Fibroblast of lung (primary cell): ENCODE results near the gene CAMTA1. TPM values are rescaled to one million over a fixed set of nuclear protein-coding genes. Genes with fewer than 3 reads are reported as not detected.

Experiments used
- DNase-seq, 2 donors: peaks; one replicate each; pipeline versions ENCODE4 v3.0.0 to v3.0.0-alpha.2; 2010; ENCODE audit warnings: low read depth in 2 of 2
- H2AFZ ChIP-seq: 2 replicates; pipeline ENCODE4 v1.5.1; 2012; ENCODE audit warnings: low read length, control low read depth, inconsistent platforms
- H3K27ac ChIP-seq: 2 replicates; pipeline ENCODE4 v1.5.1; 2011; ENCODE audit warnings: low read length, control low read depth; ENCODE audit not compliant: insufficient read depth
- H3K27me3 ChIP-seq: 2 replicates; pipeline ENCODE4 v1.5.1; 2011; ENCODE audit warnings: mild to moderate bottlenecking, low read length; ENCODE audit not compliant: control insufficient read depth, insufficient read depth
- H3K36me3 ChIP-seq: 2 replicates; pipeline ENCODE4 v1.5.1; 2011; ENCODE audit warnings: low read length; ENCODE audit not compliant: control insufficient read depth, insufficient read depth
- H3K4me1 ChIP-seq: 2 replicates; pipeline ENCODE4 v1.5.1; 2011; ENCODE audit warnings: low read length; ENCODE audit not compliant: control insufficient read depth, insufficient read depth; ENCODE audit errors: extremely low read depth
- H3K4me2 ChIP-seq: 2 replicates; pipeline ENCODE4 v1.5.1; 2011; ENCODE audit warnings: low read length, control low read depth; ENCODE audit not compliant: insufficient read depth; ENCODE audit errors: extremely low read depth
- H3K4me3 ChIP-seq, 4 experiments: fragments of 200-600 bp in 1 of 4; sonication (generic) in 1 of 4; replicated peaks in 1 of 4; 2 replicates each; pipeline ENCODE4 v1.5.1; 2011 to 2016; ENCODE audit warnings: low read length in 4 of 4, low read depth in 3 of 4, mild to moderate bottlenecking in 3 of 4, control low read depth in 2 of 4, inconsistent platforms in 1 of 4, mixed read lengths in 1 of 4; ENCODE audit not compliant: insufficient read depth in 1 of 4; ENCODE audit errors: control extremely low read depth in 1 of 4
- H3K79me2 ChIP-seq: 2 replicates; pipeline ENCODE4 v1.5.1; 2012; ENCODE audit warnings: mild to moderate bottlenecking, low read length, inconsistent platforms; ENCODE audit not compliant: control insufficient read depth, insufficient read depth
- H3K9ac ChIP-seq: 2 replicates; pipeline ENCODE4 v1.5.1; 2011; ENCODE audit warnings: mild to moderate bottlenecking, low read length, control low read depth; ENCODE audit not compliant: insufficient read depth
- H3K9me3 ChIP-seq: 2 replicates; pipeline ENCODE4 v1.5.1; 2012; ENCODE audit warnings: low read depth, low read length; ENCODE audit not compliant: control insufficient read depth, insufficient read depth
- H4K20me1 ChIP-seq: 2 replicates; pipeline ENCODE4 v1.5.1; 2011; ENCODE audit warnings: low read length; ENCODE audit not compliant: control insufficient read depth, insufficient read depth; ENCODE audit errors: extremely low read depth
- EZH2 ChIP-seq: IDR thresholded peaks from 2 replicates; pipeline ENCODE4 v1.5.1; 2012; ENCODE audit warnings: low read length, control low read depth, mild to moderate bottlenecking; ENCODE audit errors: missing control alignments
- polyA plus RNA-seq, 2 donors: library from polyadenylated mRNA; depleted of rRNA in 1 of 2; stranded (reverse) in 1 of 2; unstranded in 1 of 2; fragments of >200 nt; gene quantifications; 2 replicates each; pipeline ENCODE4 v1.2.1, GENCODE V29; 2011 to 2012; ENCODE audit warnings: missing spikeins in 1 of 2
- total RNA-seq: library from RNA; depleted of rRNA; stranded (reverse); fragments of >200 nt; gene quantifications from 2 replicates; pipeline ENCODE4 v1.2.1, GENCODE V29; 2014
- TF ChIP-seq, protein P1 (sequence below), 2 donors: IDR thresholded peaks in 1 of 2; conservative IDR thresholded peaks in 1 of 2; 1 replicate in 1 of 2; 2 replicates in 1 of 2; pipeline ENCODE4 v1.5.1; 2011 to 2012; ENCODE audit warnings: low read length in 2 of 2, control low read depth in 1 of 2, inconsistent platforms in 1 of 2, low read depth in 1 of 2, mild to moderate bottlenecking in 1 of 2

CAMTA1 gene
- total and polyA plus RNA-seq, 2 donors (not counting 1 experiment from before 2014, with no cell fraction given) = 47.6 to 86.0 TPM

DNA sequence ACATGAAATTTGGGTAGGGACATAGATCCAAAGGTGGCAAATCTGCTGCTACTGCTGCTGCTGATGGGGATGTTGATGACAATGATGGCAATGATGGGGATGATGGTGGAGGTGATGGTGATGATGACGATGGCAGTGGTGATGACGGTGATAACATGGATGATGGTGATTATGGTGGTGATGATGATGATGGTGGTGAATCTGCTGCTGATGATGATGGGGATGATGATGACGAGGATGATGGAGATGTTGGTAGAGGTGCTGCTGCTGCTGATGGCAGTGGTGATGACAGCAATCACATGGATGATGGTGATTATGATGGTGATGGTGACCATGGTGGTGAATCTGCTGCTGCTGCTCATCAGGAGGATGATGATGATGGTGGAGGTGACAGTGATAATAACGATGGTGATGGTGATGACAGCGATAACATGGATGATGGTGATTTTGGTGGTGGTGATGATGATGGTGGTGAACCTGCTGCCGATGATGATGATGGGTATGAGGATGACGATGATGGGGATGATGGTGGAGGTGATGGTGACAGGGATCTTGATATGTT, 644.9 kb downstream of the CAMTA1 start:
- Histone ChIP-seq H3K9me3 (no peaks in the 10 kb centered on the region), H3K9ac (no peak overlapping the region), H3K4me1 (no peaks in the 10 kb centered on the region), H3K4me2 (no peak overlapping the region), H3K36me3 (no peaks in the 10 kb centered on the region), H3K27ac (no peak overlapping the region), H3K27me3 (no peaks in the 10 kb centered on the region), H4K20me1 (no peaks in the 10 kb centered on the region), H3K4me3 (no peak overlapping the region), H3K79me2 (no peaks in the 10 kb centered on the region), H2AFZ (no peak overlapping the region)
- no peak for TF ChIP-seq EZH2
- TF ChIP-seq, protein P1, sequence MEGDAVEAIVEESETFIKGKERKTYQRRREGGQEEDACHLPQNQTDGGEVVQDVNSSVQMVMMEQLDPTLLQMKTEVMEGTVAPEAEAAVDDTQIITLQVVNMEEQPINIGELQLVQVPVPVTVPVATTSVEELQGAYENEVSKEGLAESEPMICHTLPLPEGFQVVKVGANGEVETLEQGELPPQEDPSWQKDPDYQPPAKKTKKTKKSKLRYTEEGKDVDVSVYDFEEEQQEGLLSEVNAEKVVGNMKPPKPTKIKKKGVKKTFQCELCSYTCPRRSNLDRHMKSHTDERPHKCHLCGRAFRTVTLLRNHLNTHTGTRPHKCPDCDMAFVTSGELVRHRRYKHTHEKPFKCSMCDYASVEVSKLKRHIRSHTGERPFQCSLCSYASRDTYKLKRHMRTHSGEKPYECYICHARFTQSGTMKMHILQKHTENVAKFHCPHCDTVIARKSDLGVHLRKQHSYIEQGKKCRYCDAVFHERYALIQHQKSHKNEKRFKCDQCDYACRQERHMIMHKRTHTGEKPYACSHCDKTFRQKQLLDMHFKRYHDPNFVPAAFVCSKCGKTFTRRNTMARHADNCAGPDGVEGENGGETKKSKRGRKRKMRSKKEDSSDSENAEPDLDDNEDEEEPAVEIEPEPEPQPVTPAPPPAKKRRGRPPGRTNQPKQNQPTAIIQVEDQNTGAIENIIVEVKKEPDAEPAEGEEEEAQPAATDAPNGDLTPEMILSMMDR (conservative IDR thresholded peaks at IDR 0.05 in 1 of 2, IDR thresholded peaks at IDR 0.05 in 1 of 2; ENCODE audit: low read depth in 1 of 2, low read length in 2 of 2) = no peak
- DNase-seq = no peak

DNA sequence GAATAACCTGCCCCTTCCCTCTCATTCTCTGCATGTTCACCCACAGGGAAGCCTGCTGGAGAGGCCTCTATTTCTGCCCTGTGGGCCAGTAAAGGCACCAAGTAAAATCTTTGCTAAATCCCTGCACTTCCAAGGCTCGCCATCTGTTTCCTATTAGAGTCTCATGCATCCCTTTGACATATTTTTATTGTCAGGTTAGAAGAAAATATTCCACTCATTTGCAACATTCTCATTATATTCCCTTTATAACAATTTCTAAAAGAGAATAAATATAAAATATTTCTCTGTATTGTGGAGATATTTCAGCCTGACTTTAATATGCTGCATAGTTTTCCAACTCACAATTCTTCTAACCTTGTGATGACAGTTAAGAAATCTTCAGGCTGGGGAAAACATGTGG, 645.4 kb downstream of the CAMTA1 start:
- H3K36me3 ChIP-seq = no peaks in the 10 kb centered on the region
- no peak overlapping the region for H3K27ac ChIP-seq
- H3K4me1 ChIP-seq = no peaks in the 10 kb centered on the region
- no peak for TF ChIP-seq EZH2
- TF ChIP-seq, protein P1 (conservative IDR thresholded peaks at IDR 0.05 in 1 of 2, IDR thresholded peaks at IDR 0.05 in 1 of 2; ENCODE audit: low read depth in 1 of 2, low read length in 2 of 2) = no peak
- H3K4me3 ChIP-seq = no peak overlapping the region
- no peaks in the 10 kb centered on the region for H3K79me2 ChIP-seq
- no peaks in the 10 kb centered on the region for H3K27me3 ChIP-seq
- DNase-seq = no peak
- no peaks in the 10 kb centered on the region for H4K20me1 ChIP-seq
- no peaks in the 10 kb centered on the region for H3K9me3 ChIP-seq
- no peak overlapping the region for H3K9ac ChIP-seq
- no peak overlapping the region for H2AFZ ChIP-seq
- no peak overlapping the region for H3K4me2 ChIP-seq

- Histone ChIP-seq H3K4me3 (no peak overlapping the region), H3K9me3 (no peaks in the 10 kb centered on the region), H3K4me2 (no peak overlapping the region), H2AFZ (no peak overlapping the region), H3K27ac (no peak overlapping the region), H3K9ac (no peak overlapping the region), H3K27me3 (no peaks in the 10 kb centered on the region), H3K79me2 (no peaks in the 10 kb centered on the region), H4K20me1 (no peaks in the 10 kb centered on the region), H3K4me1 (no peaks in the 10 kb centered on the region), H3K36me3 (no peaks in the 10 kb centered on the region)
- TF ChIP-seq, protein P1 (conservative IDR thresholded peaks at IDR 0.05 in 1 of 2, IDR thresholded peaks at IDR 0.05 in 1 of 2; ENCODE audit: low read depth in 1 of 2, low read length in 2 of 2) = no peak
- TF ChIP-seq EZH2 = no peak
- no peak for DNase-seq
Measured at GRCh38 chr1:7432102-7432899, 647.0 kb downstream of the CAMTA1 start.
